HG02588 (cell line): Measurements from ENCODE around the gene RIOK3.
A peak's percentile ranks its signal among the peaks of the same experiment; 100 is the strongest.
"Not testable (repeated sequence)": the region's sequence is repeated elsewhere in the genome, so short reads cannot be mapped to it uniquely, and the experiment has no call there.

Experiments
- ATAC-seq: cut with Tn5 transposase; IDR thresholded peaks from one replicate; pipeline ENCODE4 v1.9.1; 2021; ENCODE audit warnings: mild to moderate bottlenecking, moderate library complexity; ENCODE audit not compliant: unreplicated experiment

Gene RIOK3, protein sequence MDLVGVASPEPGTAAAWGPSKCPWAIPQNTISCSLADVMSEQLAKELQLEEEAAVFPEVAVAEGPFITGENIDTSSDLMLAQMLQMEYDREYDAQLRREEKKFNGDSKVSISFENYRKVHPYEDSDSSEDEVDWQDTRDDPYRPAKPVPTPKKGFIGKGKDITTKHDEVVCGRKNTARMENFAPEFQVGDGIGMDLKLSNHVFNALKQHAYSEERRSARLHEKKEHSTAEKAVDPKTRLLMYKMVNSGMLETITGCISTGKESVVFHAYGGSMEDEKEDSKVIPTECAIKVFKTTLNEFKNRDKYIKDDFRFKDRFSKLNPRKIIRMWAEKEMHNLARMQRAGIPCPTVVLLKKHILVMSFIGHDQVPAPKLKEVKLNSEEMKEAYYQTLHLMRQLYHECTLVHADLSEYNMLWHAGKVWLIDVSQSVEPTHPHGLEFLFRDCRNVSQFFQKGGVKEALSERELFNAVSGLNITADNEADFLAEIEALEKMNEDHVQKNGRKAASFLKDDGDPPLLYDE

DNA sequence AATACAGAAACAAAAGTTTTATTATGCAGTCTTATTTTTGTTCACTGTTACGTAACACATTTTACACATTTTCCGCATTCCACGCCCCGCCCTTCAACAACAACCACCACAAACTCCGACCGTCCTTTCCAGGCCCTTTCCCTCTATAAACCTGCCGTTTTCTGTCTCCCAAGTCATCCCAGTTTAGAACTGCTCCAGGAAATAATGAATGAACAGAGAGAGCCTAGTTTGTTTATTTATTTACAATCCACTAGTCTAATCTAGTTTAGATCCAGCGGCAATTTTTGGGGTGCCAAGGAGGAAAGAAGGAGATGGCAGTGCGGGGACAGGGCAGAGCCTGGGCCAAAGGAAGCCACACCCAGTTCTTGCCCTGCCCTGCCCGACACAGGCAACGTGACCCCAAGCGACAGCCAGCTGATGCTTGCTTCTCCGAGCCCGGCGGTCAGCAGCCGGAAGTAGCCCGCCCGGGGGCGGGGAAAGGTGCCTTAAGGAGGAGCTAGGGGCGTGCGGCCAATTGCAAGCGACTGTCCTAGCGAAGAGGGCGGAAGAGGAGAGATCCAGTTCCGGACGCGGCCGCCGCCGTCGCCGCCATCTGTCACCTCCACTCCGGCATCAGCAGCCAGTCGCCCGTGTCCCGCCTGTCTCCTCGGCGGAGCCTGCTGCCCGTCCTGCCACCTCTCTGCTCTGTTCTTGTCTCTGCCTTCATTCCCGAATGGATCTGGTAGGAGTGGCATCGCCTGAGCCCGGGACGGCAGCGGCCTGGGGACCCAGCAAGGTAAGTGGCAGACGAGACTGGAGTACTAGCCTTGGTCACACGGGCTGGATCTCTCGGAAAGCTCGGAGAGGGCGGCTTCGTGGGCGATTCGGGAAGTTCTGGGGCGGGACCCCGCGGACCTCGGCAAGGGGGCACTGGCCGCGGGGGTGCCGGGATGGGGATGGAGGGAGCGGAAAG is at the start of gene RIOK3:
RIOK3 (plus strand) TSS at position 560 of the 952 bp plus-strand sequence; CDS start at position 713, 153 bp downstream.
- ATAC-seq: peak; percentile 97

DNA sequence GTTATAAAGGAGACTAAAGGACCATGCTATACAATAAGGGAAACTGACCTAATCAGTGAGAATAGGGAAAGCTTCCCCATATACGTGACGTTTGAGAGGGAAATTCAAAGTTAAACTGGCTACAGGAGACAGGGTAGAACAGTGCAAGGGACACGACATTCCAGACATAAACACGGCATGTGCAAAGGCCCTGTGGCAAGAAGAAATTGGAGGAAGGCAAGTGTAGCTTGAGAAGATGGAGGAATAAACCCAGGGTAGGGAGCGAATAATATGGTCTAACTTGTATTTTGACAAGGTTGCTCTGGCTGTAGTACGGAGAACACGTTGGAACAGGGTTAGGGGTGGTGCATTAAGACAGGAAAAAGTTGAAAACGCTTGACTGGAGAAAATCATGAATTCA is 49.8 kb upstream of the RIOK3 start:
- ATAC-seq: no peak

GRCh38 chr18:23405636-23406035 is 47.5 kb upstream of the RIOK3 start:
- no peak for ATAC-seq

GRCh38 chr18:23406271-23406787 is 46.8 kb upstream of the RIOK3 start:
- no peak for ATAC-seq

DNA sequence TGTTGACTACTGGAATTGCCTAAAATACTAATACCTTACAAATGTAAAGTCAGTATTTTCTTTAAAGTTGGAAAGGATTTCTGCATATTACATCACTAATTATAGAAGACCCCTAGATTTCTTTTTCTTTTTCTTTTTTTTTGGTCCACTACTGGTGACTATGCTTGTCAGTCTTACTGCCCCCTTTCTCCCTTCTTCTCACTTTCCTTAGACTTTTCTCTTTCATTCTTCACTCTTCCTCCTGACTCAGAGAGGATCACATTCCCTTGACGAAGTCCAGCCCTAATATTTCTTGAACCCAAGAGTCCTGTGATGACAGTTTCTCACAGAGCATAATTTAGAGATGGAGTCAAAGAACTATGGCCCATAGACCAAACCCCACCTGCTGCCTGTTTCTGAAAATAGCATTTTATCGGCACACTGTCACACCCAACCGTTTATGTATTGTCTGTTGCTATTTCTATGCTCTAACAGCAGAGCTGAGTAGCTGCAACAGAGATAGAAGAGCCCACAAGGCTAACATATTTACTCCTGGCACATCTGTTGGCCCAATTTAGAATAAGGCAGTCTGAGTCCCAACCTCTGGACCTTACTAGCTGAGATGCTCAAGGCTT is 40.6 kb upstream of the RIOK3 start:
- no peak for ATAC-seq

DNA sequence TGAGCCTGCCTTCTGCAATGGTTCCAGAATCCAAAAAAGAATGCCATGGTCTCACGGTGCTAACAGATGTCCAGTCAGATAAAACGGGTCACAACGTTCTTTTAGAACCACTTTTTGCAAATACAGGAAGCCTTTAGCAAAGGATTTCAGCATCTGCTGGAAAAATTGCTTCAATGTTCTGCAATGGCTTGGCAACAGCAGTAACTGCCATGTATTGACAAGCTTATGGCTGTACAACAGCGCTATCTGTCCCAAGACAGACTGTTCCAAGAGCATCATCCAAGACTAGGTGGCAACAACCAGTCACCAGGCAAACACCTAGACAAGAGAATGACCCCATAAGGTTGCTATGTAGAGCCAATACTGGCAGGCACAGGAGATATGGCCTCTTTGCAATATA is 37.6 kb upstream of the RIOK3 start:
- ATAC-seq: no peak

DNA sequence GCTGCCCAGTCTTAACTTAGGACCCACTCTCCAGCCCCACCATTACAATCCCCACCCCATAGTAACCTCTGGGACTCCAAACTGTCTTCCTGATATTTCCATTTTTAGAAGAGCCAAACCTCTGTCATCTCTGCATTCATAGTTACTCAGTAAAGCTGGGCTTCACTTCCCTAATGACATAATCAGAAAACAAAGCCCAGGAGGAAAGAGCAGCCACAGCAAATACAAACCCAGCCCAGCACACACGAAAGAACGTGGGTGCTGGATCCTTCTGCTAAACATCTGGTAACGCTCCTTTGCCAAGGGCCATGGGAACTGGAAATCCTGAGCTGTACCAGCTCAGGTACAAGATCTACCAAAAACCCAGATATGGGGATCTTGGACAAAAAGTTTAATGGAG is 36.8 kb upstream of the RIOK3 start:
- no peak for ATAC-seq

DNA sequence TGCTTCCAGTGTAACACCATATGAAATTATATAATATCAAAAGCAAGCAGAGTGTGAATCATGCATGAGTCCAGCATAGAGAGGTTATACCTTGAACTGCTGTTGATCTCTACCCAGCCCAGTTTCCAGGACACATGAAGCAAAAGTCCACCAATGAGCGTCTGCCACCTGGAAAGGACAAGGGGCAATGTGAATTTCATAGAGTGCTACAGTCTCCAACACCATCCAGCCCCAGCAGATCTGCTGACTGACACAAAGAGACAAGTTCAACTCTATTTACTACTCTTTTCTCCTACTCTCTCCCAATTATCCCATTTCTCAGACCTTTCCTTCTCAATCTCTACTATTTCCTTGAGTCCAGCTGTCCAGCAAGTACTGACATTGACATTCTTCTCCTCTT is 31.8 kb upstream of the RIOK3 start:
- no peak for ATAC-seq

DNA sequence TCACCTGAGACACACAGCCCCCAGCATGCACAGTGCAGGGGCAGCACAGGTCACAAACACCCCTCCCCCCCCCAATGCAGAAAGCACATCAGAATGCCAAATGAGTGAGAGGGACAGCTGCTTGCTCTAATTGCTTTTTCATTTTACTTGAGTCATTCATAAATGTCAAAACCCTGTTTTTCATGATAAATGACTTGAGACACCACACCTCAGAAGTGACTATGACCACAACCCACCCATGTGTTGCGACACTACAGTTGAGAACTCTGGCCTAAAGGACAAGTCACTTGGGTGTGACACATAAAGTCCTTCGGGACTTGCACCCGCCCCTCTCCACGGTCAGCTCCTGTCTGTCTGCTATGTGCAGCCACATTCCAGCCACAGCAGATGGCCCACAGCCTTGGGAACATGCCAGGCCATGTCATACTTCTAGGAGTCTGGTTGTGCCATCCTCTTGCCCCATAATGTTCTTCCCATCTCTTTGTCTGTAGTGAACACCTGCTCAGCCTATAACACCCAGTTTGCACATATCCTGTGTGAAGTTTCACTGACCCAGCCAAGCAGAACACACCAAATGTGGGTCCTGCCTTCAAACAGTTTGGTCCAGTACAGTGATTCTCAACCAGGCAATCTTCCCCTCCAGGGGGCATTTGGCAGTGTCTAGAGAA is 30.2 kb upstream of the RIOK3 start:
- ATAC-seq: peak; percentile 89

DNA sequence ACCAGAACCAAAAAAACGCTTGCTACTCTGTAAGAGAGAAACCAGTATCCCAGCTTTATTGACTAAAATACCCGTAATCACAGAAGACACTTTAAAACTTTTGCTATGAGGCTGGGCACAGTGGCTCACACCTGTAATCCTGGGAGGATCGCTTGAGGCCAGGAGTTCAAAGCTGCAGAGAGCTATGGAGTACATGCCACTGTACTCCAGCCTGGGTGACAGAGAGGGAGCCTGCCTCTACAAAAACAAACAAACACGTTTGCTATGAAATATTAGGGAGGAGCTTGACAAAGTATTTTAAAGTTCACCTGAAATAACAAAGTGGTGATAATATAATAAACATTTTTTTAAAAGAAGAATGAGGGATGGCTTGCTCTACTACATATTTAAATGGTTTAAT is 28.5 kb upstream of the RIOK3 start:
- no peak for ATAC-seq

DNA sequence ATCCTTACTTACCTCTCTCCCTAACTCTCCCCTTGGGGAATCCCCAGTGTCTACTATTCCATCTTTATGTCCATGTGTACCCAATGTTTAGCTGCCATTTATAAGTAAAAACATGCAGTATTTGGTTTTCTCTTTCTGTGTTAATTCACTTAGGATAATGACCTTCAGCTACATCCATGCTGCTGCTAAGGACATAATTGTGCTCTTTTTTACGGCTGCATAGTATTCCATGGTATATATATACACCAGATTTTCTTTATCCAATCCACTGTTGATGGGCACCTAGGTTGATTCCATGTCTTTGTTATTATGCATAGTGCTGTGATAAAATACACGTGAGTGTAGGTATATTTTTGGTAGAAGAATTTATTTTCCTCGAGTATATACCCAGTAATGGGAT is 24.3 kb upstream of the RIOK3 start:
- no peak for ATAC-seq

DNA sequence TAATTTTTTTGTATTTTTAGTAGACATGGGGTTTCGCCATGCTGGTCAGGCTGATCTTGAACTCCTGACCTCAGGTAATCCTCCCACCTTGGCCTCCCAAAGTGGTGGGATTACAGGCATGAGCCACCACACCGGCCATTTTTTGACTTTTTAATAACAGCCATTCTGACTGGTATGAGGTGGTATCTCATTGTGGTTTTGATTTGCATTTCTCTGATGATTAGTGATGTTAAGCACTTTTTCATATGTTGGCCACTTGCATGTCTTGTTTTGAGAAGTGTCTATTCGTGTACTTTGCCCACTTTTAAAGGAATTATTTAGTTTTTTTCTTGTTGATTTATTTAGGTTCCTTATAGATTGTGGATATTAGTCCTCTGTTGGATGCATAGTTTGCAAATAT is 23.5 kb upstream of the RIOK3 start:
- not testable (repeated sequence) for ATAC-seq

DNA sequence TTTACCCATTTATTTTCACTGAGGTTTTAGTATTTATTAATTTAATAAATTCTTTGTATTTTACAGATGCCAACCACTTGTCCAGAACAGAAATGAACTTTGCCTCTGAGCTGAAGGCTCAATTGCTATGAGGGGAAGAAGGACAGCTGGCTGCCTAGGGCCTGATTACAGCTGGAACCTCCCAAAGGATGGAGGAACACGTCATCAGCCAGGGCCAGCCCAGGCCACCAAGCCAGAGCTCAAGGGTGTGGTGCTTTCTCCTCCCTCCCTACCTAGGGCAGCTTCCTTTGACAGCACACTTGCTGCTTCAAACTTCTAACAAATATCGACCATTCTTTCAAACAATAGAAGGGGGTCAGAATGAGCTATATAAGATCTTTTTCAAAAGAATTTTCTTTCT is 19.7 kb upstream of the RIOK3 start:
- no peak for ATAC-seq

GRCh38 chr18:23437357-23438045 is 15.6 kb upstream of the RIOK3 start:
- ATAC-seq: peak; percentile 99

DNA sequence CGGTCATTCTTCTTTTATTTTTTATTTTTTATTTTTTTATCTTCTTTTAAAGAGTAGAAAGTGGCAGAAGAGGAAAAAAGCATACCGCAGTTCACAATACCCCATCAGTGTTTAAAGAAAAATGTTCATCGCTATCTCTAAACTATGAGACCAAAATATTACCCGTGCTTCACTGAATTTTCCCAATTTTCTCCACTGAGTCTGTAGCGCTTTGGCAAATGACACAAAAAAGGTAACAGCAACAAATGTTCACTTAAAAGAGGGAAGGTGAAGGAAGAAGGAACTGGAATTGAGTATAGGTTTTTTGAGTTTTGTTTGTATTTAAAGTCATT is 15.1 kb upstream of the RIOK3 start:
- ATAC-seq: no peak

DNA sequence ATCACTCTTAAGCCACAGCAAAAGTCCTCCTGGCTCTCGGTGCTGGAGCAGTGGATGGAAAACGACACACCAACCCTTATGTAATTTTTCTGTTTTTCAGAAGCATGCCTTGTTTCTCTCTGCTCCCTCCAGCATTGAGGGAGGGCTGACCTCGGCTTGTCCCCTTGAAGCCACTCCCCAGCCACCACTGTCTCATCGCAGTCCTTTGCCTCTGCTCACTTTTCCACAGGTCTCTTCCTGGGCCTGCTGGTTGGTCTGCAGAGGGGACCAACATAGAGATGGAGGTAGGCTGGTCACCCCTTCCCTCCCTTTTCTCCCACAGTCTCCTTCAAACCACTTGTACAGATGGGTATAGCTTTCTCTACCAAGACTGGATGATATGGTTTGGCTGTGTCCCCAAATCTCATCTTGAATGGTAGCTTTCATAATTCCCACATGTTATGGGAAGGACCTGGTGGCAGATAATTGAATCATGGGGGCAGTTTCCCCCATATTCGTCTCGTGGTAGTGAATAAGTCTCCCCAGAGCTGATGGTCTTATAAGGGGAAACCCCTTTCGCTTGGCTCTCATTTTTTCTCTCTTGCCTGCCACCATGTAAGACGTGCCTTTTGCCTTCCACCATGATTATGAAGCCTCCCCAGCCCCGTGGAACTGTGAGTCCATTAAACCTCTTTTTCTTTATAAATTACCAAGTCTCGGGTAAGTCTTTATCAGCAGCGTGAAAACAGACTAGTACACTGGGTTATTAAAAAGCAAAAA is 14.3 kb upstream of the RIOK3 start:
- no peak for ATAC-seq

GRCh38 chr18:23440131-23440530 is 13.0 kb upstream of the RIOK3 start:
- ATAC-seq: no peak

- no peak for ATAC-seq
Observed at GRCh38 chr18:23442958-23443357, 10.1 kb upstream of the RIOK3 start.

DNA sequence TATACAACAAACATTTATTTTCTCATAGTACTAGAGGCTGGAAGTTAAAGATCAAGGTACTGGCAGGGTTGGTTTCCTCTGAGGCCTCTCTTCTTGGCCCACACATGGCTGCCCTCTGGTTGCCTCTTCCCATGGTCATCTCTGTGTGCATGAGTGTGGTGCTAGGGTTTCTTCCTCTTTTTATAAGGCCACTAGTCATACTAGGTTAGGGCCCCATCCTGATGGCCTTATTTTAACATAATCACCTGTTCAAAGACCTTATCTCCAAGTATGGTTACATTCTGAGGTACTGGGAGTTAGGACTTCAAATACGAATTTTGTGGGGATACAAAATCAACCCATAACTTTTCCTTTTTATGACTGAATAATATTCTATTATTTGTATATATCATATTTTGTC is 4.8 kb upstream of the RIOK3 start:
- ATAC-seq: no peak
